ENCODE measurements around the gene KLF14.

DNA sequence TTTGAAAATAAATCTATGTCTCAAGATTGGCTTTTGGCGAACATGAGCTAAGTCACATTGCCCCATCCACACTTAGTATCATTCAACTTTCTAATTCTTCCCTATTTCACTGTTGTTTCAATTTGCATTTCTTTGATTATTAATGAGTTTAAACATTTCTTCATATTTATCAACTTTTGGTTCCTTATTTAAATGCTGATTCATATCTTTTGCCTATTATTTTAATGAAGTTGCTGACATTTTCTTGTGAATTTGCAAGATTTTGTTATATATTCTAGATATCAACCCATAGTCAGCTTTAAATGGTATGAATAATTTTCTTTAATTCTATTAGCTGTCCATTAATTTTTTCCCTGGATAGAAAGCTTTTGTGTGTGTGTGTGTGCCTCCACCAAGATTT lies 33.2 kb downstream of the KLF14 start:
- TF ChIP-seq, protein P1, sequence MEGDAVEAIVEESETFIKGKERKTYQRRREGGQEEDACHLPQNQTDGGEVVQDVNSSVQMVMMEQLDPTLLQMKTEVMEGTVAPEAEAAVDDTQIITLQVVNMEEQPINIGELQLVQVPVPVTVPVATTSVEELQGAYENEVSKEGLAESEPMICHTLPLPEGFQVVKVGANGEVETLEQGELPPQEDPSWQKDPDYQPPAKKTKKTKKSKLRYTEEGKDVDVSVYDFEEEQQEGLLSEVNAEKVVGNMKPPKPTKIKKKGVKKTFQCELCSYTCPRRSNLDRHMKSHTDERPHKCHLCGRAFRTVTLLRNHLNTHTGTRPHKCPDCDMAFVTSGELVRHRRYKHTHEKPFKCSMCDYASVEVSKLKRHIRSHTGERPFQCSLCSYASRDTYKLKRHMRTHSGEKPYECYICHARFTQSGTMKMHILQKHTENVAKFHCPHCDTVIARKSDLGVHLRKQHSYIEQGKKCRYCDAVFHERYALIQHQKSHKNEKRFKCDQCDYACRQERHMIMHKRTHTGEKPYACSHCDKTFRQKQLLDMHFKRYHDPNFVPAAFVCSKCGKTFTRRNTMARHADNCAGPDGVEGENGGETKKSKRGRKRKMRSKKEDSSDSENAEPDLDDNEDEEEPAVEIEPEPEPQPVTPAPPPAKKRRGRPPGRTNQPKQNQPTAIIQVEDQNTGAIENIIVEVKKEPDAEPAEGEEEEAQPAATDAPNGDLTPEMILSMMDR (IDR thresholded peaks at IDR 0.05): no peak
- no peak for TF ChIP-seq ATF1 (CRISPR knock-in tag; IDR thresholded peaks at IDR 0.05)
- TF ChIP-seq KAT7 (CRISPR knock-in tag; IDR thresholded peaks at IDR 0.05; ENCODE audit: borderline replicate concordance): no peak
- no peak for TF ChIP-seq IRF1 (CRISPR knock-in tag; IDR thresholded peaks at IDR 0.05)
- no peak for TF ChIP-seq CREB1 (CRISPR knock-in tag; IDR thresholded peaks at IDR 0.05)
- TF ChIP-seq, protein P2, sequence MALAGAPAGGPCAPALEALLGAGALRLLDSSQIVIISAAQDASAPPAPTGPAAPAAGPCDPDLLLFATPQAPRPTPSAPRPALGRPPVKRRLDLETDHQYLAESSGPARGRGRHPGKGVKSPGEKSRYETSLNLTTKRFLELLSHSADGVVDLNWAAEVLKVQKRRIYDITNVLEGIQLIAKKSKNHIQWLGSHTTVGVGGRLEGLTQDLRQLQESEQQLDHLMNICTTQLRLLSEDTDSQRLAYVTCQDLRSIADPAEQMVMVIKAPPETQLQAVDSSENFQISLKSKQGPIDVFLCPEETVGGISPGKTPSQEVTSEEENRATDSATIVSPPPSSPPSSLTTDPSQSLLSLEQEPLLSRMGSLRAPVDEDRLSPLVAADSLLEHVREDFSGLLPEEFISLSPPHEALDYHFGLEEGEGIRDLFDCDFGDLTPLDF (CRISPR knock-in tag; IDR thresholded peaks at IDR 0.05): no peak
- no peak for TF ChIP-seq SP1 (CRISPR knock-in tag; conservative IDR thresholded peaks at IDR 0.05)
- TF ChIP-seq, protein P3, sequence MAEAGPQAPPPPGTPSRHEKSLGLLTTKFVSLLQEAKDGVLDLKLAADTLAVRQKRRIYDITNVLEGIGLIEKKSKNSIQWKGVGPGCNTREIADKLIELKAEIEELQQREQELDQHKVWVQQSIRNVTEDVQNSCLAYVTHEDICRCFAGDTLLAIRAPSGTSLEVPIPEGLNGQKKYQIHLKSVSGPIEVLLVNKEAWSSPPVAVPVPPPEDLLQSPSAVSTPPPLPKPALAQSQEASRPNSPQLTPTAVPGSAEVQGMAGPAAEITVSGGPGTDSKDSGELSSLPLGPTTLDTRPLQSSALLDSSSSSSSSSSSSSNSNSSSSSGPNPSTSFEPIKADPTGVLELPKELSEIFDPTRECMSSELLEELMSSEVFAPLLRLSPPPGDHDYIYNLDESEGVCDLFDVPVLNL (CRISPR knock-in tag; IDR thresholded peaks at IDR 0.05; ENCODE audit: borderline replicate concordance, low read depth): no peak
- no peak for TF ChIP-seq JUN (CRISPR knock-in tag; IDR thresholded peaks at IDR 0.05)
- no peak for TF ChIP-seq TEAD1 (CRISPR knock-in tag; IDR thresholded peaks at IDR 0.05)
